DND-41 (cell line): ENCODE measurements around the gene ALDH3A1.

Experiments
- ATAC-seq: fragments of 200-7000 bp; cut with Tn5 transposase; 3 replicates; pipeline ENCODE4 v1.9.1; 2021; ENCODE audit warnings: low read depth; ENCODE audit not compliant: insufficient read depth
- DNase-seq: peaks from one replicate; pipeline ENCODE4 v3.0.0-alpha.2; 2020
- H2AFZ ChIP-seq: 2 replicates; pipeline ENCODE4 v1.6.0; 2012; ENCODE audit warnings: low read depth, low read length
- H3K27ac ChIP-seq: 2 replicates; pipeline ENCODE4 v1.5.1; 2012; ENCODE audit warnings: low read length, inconsistent platforms
- H3K27me3 ChIP-seq: fragments of 200-600 bp; sonication (generic); 2 replicates; pipeline ENCODE4 v1.6.0; 2012; ENCODE audit warnings: low read length, mild to moderate bottlenecking, inconsistent platforms; ENCODE audit not compliant: insufficient read depth, poor library complexity
- H3K36me3 ChIP-seq: 2 replicates; pipeline ENCODE4 v1.5.1; 2012; ENCODE audit warnings: low read length, inconsistent platforms; ENCODE audit not compliant: insufficient read depth
- H3K4me1 ChIP-seq: 2 replicates; pipeline ENCODE4 v1.5.1; 2012; ENCODE audit warnings: mild to moderate bottlenecking, low read length; ENCODE audit not compliant: insufficient read depth
- H3K4me2 ChIP-seq: 2 replicates; pipeline ENCODE4 v1.6.0; 2012; ENCODE audit warnings: mild to moderate bottlenecking, moderate library complexity, low read length, inconsistent platforms; ENCODE audit not compliant: insufficient read depth
- H3K4me3 ChIP-seq, 2 experiments: fragments of 200-600 bp in 1 of 2; shearing (Covaris generic) in 1 of 2; 2 replicates each; pipeline ENCODE4 v1.5.1; 2012 to 2016; ENCODE audit warnings: inconsistent platforms in 2 of 2, low read length in 2 of 2, mild to moderate bottlenecking in 2 of 2, low read depth in 1 of 2, moderate library complexity in 1 of 2
- H3K79me2 ChIP-seq: 2 replicates; pipeline ENCODE4 v1.6.0; 2012; ENCODE audit warnings: low read length, inconsistent platforms; ENCODE audit not compliant: insufficient read depth
- H3K9ac ChIP-seq: 2 replicates; pipeline ENCODE4 v1.6.0; 2012; ENCODE audit warnings: low read depth, mild to moderate bottlenecking, inconsistent platforms, low read length, moderate library complexity
- H3K9me3 ChIP-seq: 2 replicates; pipeline ENCODE4 v1.5.1; 2012; ENCODE audit warnings: low read length, moderate library complexity, mild to moderate bottlenecking, inconsistent platforms; ENCODE audit not compliant: insufficient read depth, severe bottlenecking
- H4K20me1 ChIP-seq: 2 replicates; pipeline ENCODE4 v1.6.0; 2012; ENCODE audit warnings: low read length; ENCODE audit not compliant: insufficient read depth
- EZH2 ChIP-seq: IDR thresholded peaks from 3 replicates; pipeline ENCODE4 v1.6.1; 2012; ENCODE audit warnings: borderline replicate concordance, low read depth, mild to moderate bottlenecking, moderate library complexity, low read length, inconsistent platforms; ENCODE audit not compliant: severe bottlenecking
- TF ChIP-seq, protein P1 (sequence below): IDR thresholded peaks from 2 replicates; pipeline ENCODE4 v1.5.1; 2012; ENCODE audit warnings: borderline replicate concordance, low read length, moderate library complexity, mild to moderate bottlenecking; ENCODE audit not compliant: poor library complexity, severe bottlenecking; ENCODE audit errors: extremely low read depth

The ALDH3A1 gene

DNA sequence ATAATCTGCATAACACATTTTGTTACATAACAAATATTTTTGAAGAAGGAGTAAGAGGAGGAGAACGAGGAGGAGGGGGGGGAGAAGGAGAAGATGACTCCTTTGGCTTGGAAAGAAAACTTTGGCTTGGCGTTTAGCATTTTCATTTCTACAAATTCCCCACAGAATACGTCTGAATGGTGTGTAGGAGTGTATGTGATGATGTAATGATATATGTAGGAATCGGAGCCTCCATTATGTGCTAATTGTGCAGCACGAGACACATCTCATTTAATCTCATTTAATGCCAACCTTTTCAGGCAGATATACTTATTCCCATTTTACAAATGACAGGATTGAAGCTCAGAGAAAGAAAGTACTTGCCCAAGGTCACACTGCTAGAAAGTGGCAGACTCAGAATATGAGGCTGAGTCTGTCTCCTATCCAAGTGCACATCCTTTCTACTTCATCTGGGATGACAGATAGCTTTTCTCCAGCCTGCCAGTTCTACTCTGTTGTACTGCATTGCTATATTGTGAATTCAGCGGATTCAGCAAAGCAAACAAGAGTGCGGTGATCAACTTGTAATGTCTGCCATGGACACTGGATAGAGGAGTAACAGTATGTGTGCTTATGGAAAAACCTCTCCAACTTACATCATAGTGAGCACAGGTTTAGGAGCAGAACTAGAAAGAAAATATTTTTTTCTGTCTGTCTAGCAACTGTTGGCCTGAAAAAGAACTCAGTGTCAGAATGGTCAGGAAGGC, 21.3 kb downstream of the ALDH3A1 start:
- H3K9me3 ChIP-seq, result no peaks in the 10 kb centered on the region
- H3K27ac ChIP-seq, result no peak overlapping the region
- no peak for ATAC-seq
- DNase-seq, result no peak
- H3K4me2 ChIP-seq, result no peak overlapping the region
- no peaks in the 10 kb centered on the region for H3K79me2 ChIP-seq
- H3K27me3 ChIP-seq, result peaks cover 6% of the 10 kb centered on the region
- H3K9ac ChIP-seq, result no peak overlapping the region
- no peak overlapping the region for H3K4me3 ChIP-seq
- no peak overlapping the region for H2AFZ ChIP-seq
- no peaks in the 10 kb centered on the region for H3K4me1 ChIP-seq
- no peak for TF ChIP-seq EZH2
- TF ChIP-seq, protein P1, sequence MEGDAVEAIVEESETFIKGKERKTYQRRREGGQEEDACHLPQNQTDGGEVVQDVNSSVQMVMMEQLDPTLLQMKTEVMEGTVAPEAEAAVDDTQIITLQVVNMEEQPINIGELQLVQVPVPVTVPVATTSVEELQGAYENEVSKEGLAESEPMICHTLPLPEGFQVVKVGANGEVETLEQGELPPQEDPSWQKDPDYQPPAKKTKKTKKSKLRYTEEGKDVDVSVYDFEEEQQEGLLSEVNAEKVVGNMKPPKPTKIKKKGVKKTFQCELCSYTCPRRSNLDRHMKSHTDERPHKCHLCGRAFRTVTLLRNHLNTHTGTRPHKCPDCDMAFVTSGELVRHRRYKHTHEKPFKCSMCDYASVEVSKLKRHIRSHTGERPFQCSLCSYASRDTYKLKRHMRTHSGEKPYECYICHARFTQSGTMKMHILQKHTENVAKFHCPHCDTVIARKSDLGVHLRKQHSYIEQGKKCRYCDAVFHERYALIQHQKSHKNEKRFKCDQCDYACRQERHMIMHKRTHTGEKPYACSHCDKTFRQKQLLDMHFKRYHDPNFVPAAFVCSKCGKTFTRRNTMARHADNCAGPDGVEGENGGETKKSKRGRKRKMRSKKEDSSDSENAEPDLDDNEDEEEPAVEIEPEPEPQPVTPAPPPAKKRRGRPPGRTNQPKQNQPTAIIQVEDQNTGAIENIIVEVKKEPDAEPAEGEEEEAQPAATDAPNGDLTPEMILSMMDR, result no peak
- no peaks in the 10 kb centered on the region for H4K20me1 ChIP-seq
- H3K36me3 ChIP-seq, result no peaks in the 10 kb centered on the region

DNA sequence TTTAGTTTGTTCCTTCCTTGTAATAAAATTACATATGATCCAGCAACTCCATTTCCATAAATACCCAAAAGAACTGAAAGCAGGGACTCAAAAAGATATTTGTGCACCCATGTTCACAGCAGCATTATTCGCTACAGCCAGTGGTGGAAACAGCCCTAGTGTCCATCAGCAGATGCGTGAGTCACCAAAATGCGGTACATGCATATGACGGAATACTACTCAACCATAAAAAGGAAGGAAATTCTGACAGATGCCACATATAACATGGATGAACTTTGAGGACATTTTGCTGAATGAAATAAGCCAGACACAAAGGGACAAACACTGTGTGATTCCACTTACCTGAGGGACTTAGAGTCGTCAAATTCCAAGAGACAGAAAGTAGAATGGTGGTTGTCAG, 22.6 kb downstream of the ALDH3A1 start:
- no peaks in the 10 kb centered on the region for H4K20me1 ChIP-seq
- peaks cover 6% of the 10 kb centered on the region for H3K27me3 ChIP-seq
- no peak overlapping the region for H3K4me3 ChIP-seq
- H3K4me1 ChIP-seq, result no peaks in the 10 kb centered on the region
- H3K9me3 ChIP-seq, result no peaks in the 10 kb centered on the region
- H3K4me2 ChIP-seq, result no peak overlapping the region
- DNase-seq, result no peak
- no peak overlapping the region for H3K27ac ChIP-seq
- H3K36me3 ChIP-seq, result no peaks in the 10 kb centered on the region
- no peaks in the 10 kb centered on the region for H3K79me2 ChIP-seq
- H2AFZ ChIP-seq, result no peak overlapping the region
- no peak for ATAC-seq
- H3K9ac ChIP-seq, result no peak overlapping the region
- TF ChIP-seq, protein P1, result no peak
- no peak for TF ChIP-seq EZH2

DNA sequence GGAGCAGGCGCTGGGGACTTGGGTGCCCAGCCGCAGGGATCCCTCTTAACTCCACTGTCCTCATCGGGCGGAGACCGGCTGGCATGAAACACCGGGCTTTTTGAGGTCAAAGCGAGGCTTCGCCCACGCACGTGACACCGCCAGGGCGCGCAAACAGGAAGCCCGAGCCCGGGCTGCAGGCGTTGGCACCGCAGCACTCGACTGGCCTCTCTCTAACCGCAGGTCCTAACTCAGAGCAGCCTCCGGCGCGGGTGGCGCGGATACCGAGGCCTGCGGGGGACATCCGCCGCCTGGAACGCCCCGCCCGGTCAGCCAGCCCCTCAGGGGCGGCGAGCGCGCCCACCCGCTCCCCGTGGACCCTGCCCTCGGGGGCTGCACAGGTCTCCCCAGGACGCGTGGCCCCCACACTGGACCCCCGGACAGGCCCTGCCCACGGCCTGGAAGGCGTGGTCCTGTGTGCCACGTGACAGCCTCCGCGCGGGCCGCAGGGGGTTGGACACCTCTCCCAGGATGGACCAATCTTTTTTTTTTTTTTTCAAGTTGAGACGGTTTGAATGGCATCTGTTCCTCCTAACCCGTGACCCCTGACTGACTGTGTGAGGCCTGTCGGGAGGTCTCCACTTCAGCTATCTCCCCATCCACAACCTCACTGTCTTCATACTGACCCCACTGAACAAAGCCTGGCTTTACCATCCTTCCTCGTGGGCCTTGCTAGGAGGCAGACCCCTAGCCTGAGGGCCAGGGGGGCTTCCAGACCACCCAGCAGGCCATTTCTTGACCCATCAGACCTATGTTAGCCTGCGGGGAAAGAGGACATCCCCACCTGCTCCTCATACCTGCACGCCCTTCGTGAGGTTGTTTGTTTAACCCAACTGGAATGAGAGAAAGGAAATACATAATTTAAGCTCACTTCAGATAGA, 23.3 kb downstream of the ALDH3A1 start:
- DNase-seq, result no peak
- no peaks in the 10 kb centered on the region for H3K79me2 ChIP-seq
- H3K4me3 ChIP-seq, result no peak overlapping the region
- H3K4me1 ChIP-seq, result no peaks in the 10 kb centered on the region
- no peaks in the 10 kb centered on the region for H3K36me3 ChIP-seq
- H2AFZ ChIP-seq, result no peak overlapping the region
- H3K9me3 ChIP-seq, result no peaks in the 10 kb centered on the region
- no peak for ATAC-seq
- H3K9ac ChIP-seq, result no peak overlapping the region
- H3K27me3 ChIP-seq, result peaks cover 6% of the 10 kb centered on the region
- H3K27ac ChIP-seq, result no peak overlapping the region
- TF ChIP-seq EZH2, result no peak
- TF ChIP-seq, protein P1, result no peak
- H3K4me2 ChIP-seq, result no peak overlapping the region
- 0 out of 2 replicates have a peak, but pooled peaks cover 4% of the 10 kb centered on the region for H4K20me1 ChIP-seq
